AG04450 (cell line): ENCODE data around the gene CD79A. TPM values are rescaled to one million over a fixed set of nuclear protein-coding genes. Genes with fewer than 3 reads are reported as not detected.

Experiments used
- CTCF ChIA-PET: fragments of 300-600, 350-600 bp; formaldehyde crosslinking; extraction: SDS; loops from one replicate; lab custom pipeline; 2022; ENCODE audit warnings: antibody characterized with exemption, inconsistent platforms; lab: Charles Lee
- POLR2A ChIA-PET: fragments of 350-600 bp; formaldehyde crosslinking; extraction: SDS; loops from one replicate; lab custom pipeline; 2021; ENCODE audit warnings: antibody characterized with exemption, inconsistent platforms; lab: Yijun Ruan, JAX
- DNase-seq: peaks from one replicate; pipeline ENCODE4 v3.0.0-alpha.2; 2011; ENCODE audit warnings: low read depth, low spot score
- H3K27ac ChIP-seq: one replicate; pipeline ENCODE4 v1.5.1; 2012; ENCODE audit warnings: low read depth, low read length, control low read depth
- H3K27me3 ChIP-seq: one replicate; pipeline ENCODE4 v1.6.0; 2012; ENCODE audit warnings: low read length; ENCODE audit not compliant: control insufficient read depth, insufficient read depth
- H3K4me3 ChIP-seq: 2 replicates; pipeline ENCODE4 v1.5.1; 2011; ENCODE audit warnings: mild to moderate bottlenecking, low read depth, low read length, control low read depth
- H3K9me3 ChIP-seq: 2 replicates; pipeline ENCODE4 v1.5.1; 2012; ENCODE audit warnings: low read length; ENCODE audit not compliant: control insufficient read depth, insufficient read depth
- polyA plus RNA-seq: library from polyadenylated mRNA; depleted of rRNA; stranded (reverse); fragments of >200 nt; gene quantifications from 2 replicates; pipeline ENCODE4 v1.2.3, GENCODE V29; 2011
- TF ChIP-seq, protein P1 (sequence below): IDR thresholded peaks from 2 replicates; pipeline ENCODE4 v1.5.1; 2011; ENCODE audit warnings: low read depth, low read length, control low read depth, inconsistent platforms

The CD79A gene
- polyA plus RNA-seq, 1 experiment = 0.20 TPM

DNA sequence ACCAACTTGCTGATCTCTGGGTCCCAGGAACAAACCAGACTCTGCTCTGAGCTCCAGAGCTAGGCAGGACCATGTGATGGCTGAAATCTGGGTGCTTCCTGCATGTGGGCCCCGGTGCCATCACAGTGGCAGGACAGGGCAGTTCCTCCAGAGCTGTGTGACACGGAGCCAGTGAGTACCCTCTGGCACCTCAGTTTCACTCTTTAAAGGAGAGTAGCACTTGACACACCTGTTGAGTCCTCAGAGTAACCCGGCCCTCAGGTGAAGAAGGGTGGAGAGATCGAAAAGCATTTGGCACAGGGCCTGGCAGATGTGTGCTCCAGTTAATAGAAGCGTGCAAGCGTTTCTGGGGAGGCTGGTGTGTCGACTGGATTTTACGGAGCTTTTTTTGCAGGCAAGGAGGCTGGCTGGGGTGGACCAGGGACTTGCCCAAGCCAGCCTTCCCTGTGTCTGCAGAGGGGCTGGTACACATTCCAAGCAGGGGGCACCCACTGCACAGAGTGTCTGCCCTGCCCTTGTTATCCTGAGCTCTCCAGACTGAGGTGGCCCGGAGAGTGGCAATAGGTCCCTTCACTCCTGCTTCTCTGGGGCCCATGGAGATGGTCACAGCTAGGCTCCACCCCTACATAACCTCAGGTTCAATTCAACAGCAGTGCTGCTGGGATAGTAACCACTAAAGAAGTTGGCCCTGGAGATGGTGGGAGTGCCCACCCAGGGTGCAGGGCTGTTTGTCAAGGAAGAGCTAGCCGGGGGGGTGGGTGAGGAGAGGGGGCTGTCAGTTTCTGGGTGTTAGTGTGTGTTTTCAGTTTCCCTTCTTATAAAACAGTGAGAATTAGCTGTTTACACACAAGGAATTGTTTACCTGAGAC is 8.7 kb upstream of the CD79A start:
- TF ChIP-seq, protein P1, sequence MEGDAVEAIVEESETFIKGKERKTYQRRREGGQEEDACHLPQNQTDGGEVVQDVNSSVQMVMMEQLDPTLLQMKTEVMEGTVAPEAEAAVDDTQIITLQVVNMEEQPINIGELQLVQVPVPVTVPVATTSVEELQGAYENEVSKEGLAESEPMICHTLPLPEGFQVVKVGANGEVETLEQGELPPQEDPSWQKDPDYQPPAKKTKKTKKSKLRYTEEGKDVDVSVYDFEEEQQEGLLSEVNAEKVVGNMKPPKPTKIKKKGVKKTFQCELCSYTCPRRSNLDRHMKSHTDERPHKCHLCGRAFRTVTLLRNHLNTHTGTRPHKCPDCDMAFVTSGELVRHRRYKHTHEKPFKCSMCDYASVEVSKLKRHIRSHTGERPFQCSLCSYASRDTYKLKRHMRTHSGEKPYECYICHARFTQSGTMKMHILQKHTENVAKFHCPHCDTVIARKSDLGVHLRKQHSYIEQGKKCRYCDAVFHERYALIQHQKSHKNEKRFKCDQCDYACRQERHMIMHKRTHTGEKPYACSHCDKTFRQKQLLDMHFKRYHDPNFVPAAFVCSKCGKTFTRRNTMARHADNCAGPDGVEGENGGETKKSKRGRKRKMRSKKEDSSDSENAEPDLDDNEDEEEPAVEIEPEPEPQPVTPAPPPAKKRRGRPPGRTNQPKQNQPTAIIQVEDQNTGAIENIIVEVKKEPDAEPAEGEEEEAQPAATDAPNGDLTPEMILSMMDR = no peak
- Histone ChIP-seq H3K4me3 (no peak overlapping the region), H3K9me3 (no peaks in the 10 kb centered on the region), H3K27ac (no peak overlapping the region), H3K27me3 (no peaks in the 10 kb centered on the region)
- ChIA-PET CTCF (no interaction called here), POLR2A (interaction anchor here (1.7 kb wide), 1 partner anchor 8 kb away, joined by 6 read pairs; the partner anchor contains the start of gene RPS19)
- no peak for DNase-seq

DNA sequence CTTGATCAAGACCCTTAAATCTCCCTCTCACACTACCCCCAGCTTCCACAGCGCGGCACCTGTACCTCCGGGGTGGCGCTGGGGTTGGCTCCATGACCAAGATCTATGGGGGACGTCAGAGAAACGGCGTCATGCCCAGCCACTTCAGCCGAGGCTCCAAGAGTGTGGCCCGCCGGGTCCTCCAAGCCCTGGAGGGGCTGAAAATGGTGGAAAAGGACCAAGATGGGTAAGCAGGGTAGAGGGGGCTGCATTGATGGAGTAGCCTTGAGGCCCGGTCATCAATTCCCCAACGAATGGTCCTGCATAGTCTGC is 8.1 kb upstream of the CD79A start:
- TF ChIP-seq, protein P1 = no peak
- Histone ChIP-seq H3K27me3 (no peaks in the 10 kb centered on the region), H3K9me3 (no peaks in the 10 kb centered on the region), H3K27ac (peak overlapping the region; percentile 21), H3K4me3 (no peak overlapping the region)
- CTCF ChIA-PET = no interaction called here
- POLR2A ChIA-PET = interaction anchor here (1.7 kb wide), 1 partner anchor 9 kb away, joined by 6 read pairs; the partner anchor contains the start of gene RPS19
- DNase-seq = no peak

DNA sequence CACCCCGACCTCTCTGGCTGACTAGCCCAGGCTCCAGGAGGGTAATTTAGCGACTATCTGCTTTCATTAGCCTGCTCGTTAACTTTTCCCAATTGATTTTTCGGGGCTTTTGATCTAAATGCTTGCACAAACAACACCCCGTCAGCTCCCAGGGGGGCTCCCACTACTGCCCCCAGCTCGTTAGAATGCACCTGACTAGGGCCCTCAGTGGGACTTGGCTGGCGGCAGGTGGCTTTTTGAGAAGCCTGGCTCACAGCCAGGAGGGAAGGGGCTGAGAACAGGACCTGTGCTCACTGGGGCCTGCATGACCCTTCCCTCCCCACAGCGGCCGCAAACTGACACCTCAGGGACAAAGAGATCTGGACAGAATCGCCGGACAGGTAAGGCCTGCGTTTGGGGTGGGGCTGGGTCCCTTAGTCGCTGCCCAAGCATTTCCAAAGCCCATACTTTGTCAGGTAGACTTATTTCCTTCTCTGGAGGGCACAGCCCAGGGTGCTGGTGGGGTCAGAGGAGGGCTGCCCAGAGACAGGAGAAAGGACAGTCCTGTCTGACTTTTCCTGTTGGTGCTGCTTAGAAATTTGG is 7.6 kb upstream of the CD79A start:
- POLR2A ChIA-PET = interaction anchor here (1.2 to 1.8 kb wide), 3 partner anchors 9 to 14 kb away, joined by 3 to 6 read pairs (median 6); partner anchors contain the start of gene RPS19
- no peaks in the 10 kb centered on the region for H3K9me3 ChIP-seq
- TF ChIP-seq, protein P1 = no peak
- H3K27ac ChIP-seq = peak overlapping the region; percentile 11
- no peak for DNase-seq
- no peak overlapping the region for H3K4me3 ChIP-seq
- no peaks in the 10 kb centered on the region for H3K27me3 ChIP-seq
- CTCF ChIA-PET = no interaction called here

DNA sequence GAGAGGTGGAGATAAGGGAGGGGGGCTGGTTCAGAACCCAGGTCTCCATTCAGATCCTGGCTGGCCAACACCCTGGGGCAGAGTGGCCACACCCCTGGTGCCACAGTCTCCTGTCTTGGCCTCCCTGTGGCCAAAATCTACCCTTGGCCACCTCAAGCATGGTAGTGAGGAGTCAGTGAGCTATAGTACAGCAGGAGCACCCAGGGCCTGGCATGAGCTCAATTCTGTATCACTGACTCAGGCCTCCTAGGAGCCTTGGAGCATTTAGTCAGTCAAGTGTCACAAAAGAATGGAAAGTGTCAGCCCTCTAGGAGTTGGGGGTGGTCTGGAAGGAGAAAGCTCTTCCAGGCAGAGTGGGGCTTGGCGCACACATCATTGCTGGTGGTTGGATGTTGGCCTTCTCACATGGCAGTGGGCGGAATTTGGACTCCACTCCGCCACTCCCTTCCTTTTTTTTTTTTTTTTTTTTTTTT is 6.6 kb upstream of the CD79A start:
- Histone ChIP-seq H3K9me3 (no peaks in the 10 kb centered on the region), H3K27ac (no peak overlapping the region), H3K4me3 (no peak overlapping the region), H3K27me3 (no peaks in the 10 kb centered on the region)
- POLR2A ChIA-PET = interaction anchor here (0.6 to 1.8 kb wide), 6 partner anchors 10 to 462 kb away, joined by 3 to 6 read pairs (median 3); partner anchors contain the start of gene RPS19
- TF ChIP-seq, protein P1 = no peak
- DNase-seq = no peak
- CTCF ChIA-PET = interaction anchor here (0.8 kb wide), 1 partner anchor 64 kb away, joined by 3 read pairs; no protein-coding TSS in a partner anchor
